T-helper 1 cell treated with Interleukin-12 subunit alpha and Interleukin-12 subunit beta and Interleukin-4 antibody, amounts not matched to agents 30 ng/mL and 1 ng/mL, for 36 hours (primary cell): ENCODE results near the gene PCDHB5. TPM values are rescaled to one million over a fixed set of nuclear protein-coding genes. Genes with fewer than 3 reads are reported as not detected.
"Not testable (repeated sequence)": the region's sequence is repeated elsewhere in the genome, so short reads cannot be mapped to it uniquely, and the experiment has no call there.

Experiments used
- intact Hi-C: fragments of 100-400 bp; cut with micrococcal nuclease; formaldehyde crosslinking; loops from one replicate; pipeline ENCODE4 v1.15.1; 2024
- total RNA-seq: library from RNA; stranded (reverse); gene quantifications from 2 replicates; pipeline ENCODE4 v1.2.3, GENCODE V29; 2022

Gene PCDHB5
- total RNA-seq, 1 donor from 2014 or later: not detected

- intact Hi-C loops: loop anchor here (10.0 kb wide), 1 partner anchor 267 kb away; the partner anchor contains the start of gene PCDHA13
These were observed 16.6 kb downstream of the PCDHB5 start for GRCh38 chr5:141151632-141152031.

GRCh38 chr5:141152096-141152495 is 17.1 kb downstream of the PCDHB5 start:
- intact Hi-C loops: loop anchor here (10.0 kb wide), 1 partner anchor 267 kb away; the partner anchor contains the start of gene PCDHA13

GRCh38 chr5:141155540-141156374 is 20.8 kb downstream of the PCDHB5 start:
- intact Hi-C loops: loop anchor here (10.0 kb wide), 1 partner anchor 271 kb away; the partner anchor contains the start of gene PCDHA13

- intact Hi-C loops: loop anchor here (10.0 kb wide), 1 partner anchor 273 kb away; the partner anchor contains the start of gene PCDHA13
These were observed 22.4 kb downstream of the PCDHB5 start for GRCh38 chr5:141157356-141157755.

GRCh38 chr5:141157901-141158300 is 22.9 kb downstream of the PCDHB5 start:
- intact Hi-C loops: loop anchor here (10.0 kb wide), 1 partner anchor 273 kb away; the partner anchor contains the start of gene PCDHA13

- intact Hi-C loops: no loop called here
These were observed 37.6 kb downstream of the PCDHB5 start, which contains the start of gene PCDHB7 for GRCh38 chr5:141172381-141173204. TSS of gene PCDHB7 (plus strand) at chr5:141172644. CDS start at chr5:141172836, 192 bp downstream.

GRCh38 chr5:141174291-141175104 is 39.5 kb downstream of the PCDHB5 start:
- intact Hi-C loops: not testable (repeated sequence)

GRCh38 chr5:141175933-141176332 is 40.9 kb downstream of the PCDHB5 start:
- intact Hi-C loops: no loop called here

GRCh38 chr5:141177577-141178191 is 42.7 kb downstream of the PCDHB5 start, which contains the start of gene PCDHB8:
TSS of gene PCDHB8 (plus strand) at chr5:141177790. CDS start at chr5:141178035, 245 bp downstream.
- intact Hi-C loops: loop anchor here (2.0 kb wide), 1 partner anchor 37 kb away; no protein-coding TSS in a partner anchor

GRCh38 chr5:141179371-141179770 is 44.4 kb downstream of the PCDHB5 start:
- intact Hi-C loops: loop anchor here (2.0 kb wide), 1 partner anchor 35 kb away; no protein-coding TSS in a partner anchor

GRCh38 chr5:141179876-141180275 is 44.9 kb downstream of the PCDHB5 start:
- intact Hi-C loops: loop anchor here (2.0 to 10.0 kb wide), 2 partner anchors 35 to 335 kb away; partner anchors contain the start of genes PCDHA8 and PCDHA9

GRCh38 chr5:141180313-141180712 is 45.3 kb downstream of the PCDHB5 start:
- intact Hi-C loops: loop anchor here (10.0 kb wide), 1 partner anchor 336 kb away; the partner anchor contains the start of genes PCDHA8 and PCDHA9

- intact Hi-C loops: loop anchor here (10.0 kb wide), 1 partner anchor 337 kb away; the partner anchor contains the start of genes PCDHA8 and PCDHA9
These were observed 47.2 kb downstream of the PCDHB5 start, which contains the start of gene PCDHB16 for GRCh38 chr5:141182248-141182647. TSS of gene PCDHB16 (plus strand) at chr5:141182387. CDS start at chr5:141182560, 173 bp downstream.

GRCh38 chr5:141184117-141184855 is 49.3 kb downstream of the PCDHB5 start:
- intact Hi-C loops: loop anchor here (10.0 kb wide), 1 partner anchor 339 kb away; the partner anchor contains the start of genes PCDHA8 and PCDHA9

GRCh38 chr5:141186897-141187512 is 52.0 kb downstream of the PCDHB5 start, which contains the start of gene PCDHB9:
TSS of gene PCDHB9 (plus strand) at chr5:141187161. CDS start at chr5:141187319, 158 bp downstream.
- intact Hi-C loops: loop anchor here (5.0 to 10.0 kb wide), 2 partner anchors 342 to 370 kb away; partner anchors contain the start of genes PCDHA8 and PCDHA9
